ENCODE results near the gene SBNO1. TPM values are rescaled to one million over a fixed set of nuclear protein-coding genes. Genes with fewer than 3 reads are reported as not detected.

SBNO1 gene
- total RNA-seq, 1 experiment from 2014 or later = 58.6 TPM

GRCh38 chr12:123398550-123399254 lies 34.1 kb upstream of the SBNO1 start:
- no peak for DNase-seq (ENCODE audit: low spot score)
- ChIA-PET POLR2A (ENCODE audit: low non-redundant PET) (no interaction called here), CTCF (no interaction called here)
- Histone ChIP-seq H3K9me3 (ENCODE audit: low read depth, low read length, poor library complexity, severe bottlenecking) (no peaks in the 10 kb centered on the region), H3K36me3 (ENCODE audit: insufficient read depth, low read length, poor library complexity, severe bottlenecking) (peaks cover 73% of the 10 kb centered on the region), H3K4me1 (ENCODE audit: insufficient read depth, low read length, poor library complexity, severe bottlenecking) (no peaks in the 10 kb centered on the region), H3K27me3 (replicated peaks; ENCODE audit: insufficient read depth, low read depth, low read length, poor library complexity) (no peaks in the 10 kb centered on the region), H3K27ac (ENCODE audit: low read depth, low read length, poor library complexity, severe bottlenecking) (no peak overlapping the region), H3K4me3 (ENCODE audit: low read depth, low read length, poor library complexity, severe bottlenecking) (no peak overlapping the region)
- TF ChIP-seq EZH2 (IDR thresholded peaks at IDR 0.05; ENCODE audit: borderline replicate concordance, low read depth, low read length, poor library complexity, severe bottlenecking) = no peak
- TF ChIP-seq CTCF (conservative IDR thresholded peaks at IDR 0.05; ENCODE audit: low read depth, low read length) = no peak
- intact Hi-C loops (cut with micrococcal nuclease; ENCODE audit: unreplicated experiment) = no loop called here
- no TSS peak for BruUV-seq (replicated peaks)

GRCh38 chr12:123398177-123398549 lies 33.5 kb upstream of the SBNO1 start:
- POLR2A ChIA-PET (ENCODE audit: low non-redundant PET) = no interaction called here
- no peaks in the 10 kb centered on the region for H3K27me3 ChIP-seq (replicated peaks; ENCODE audit: insufficient read depth, low read depth, low read length, poor library complexity)
- no peak for TF ChIP-seq CTCF (conservative IDR thresholded peaks at IDR 0.05; ENCODE audit: low read depth, low read length)
- TF ChIP-seq EZH2 (IDR thresholded peaks at IDR 0.05; ENCODE audit: borderline replicate concordance, low read depth, low read length, poor library complexity, severe bottlenecking) = no peak
- H3K27ac ChIP-seq (ENCODE audit: low read depth, low read length, poor library complexity, severe bottlenecking) = no peak overlapping the region
- peaks cover 73% of the 10 kb centered on the region for H3K36me3 ChIP-seq (ENCODE audit: insufficient read depth, low read length, poor library complexity, severe bottlenecking)
- BruUV-seq (replicated peaks) = no TSS peak
- CTCF ChIA-PET = no interaction called here
- no peak for DNase-seq (ENCODE audit: low spot score)
- no peaks in the 10 kb centered on the region for H3K4me1 ChIP-seq (ENCODE audit: insufficient read depth, low read length, poor library complexity, severe bottlenecking)
- no peaks in the 10 kb centered on the region for H3K9me3 ChIP-seq (ENCODE audit: low read depth, low read length, poor library complexity, severe bottlenecking)
- intact Hi-C loops (cut with micrococcal nuclease; ENCODE audit: unreplicated experiment) = no loop called here
- H3K4me3 ChIP-seq (ENCODE audit: low read depth, low read length, poor library complexity, severe bottlenecking) = no peak overlapping the region

- BruUV-seq (replicated peaks) = no TSS peak
These were observed 32.8 kb upstream of the SBNO1 start for GRCh38 chr12:123397400-123397799.

More at GRCh38 chr12:123397400-123397799, 32.8 kb upstream of the SBNO1 start:
- DNase-seq (ENCODE audit: low spot score) = no peak
- Histone ChIP-seq H3K4me3 (ENCODE audit: low read depth, low read length, poor library complexity, severe bottlenecking) (no peak overlapping the region), H3K27ac (ENCODE audit: low read depth, low read length, poor library complexity, severe bottlenecking) (no peak overlapping the region), H3K9me3 (ENCODE audit: low read depth, low read length, poor library complexity, severe bottlenecking) (no peaks in the 10 kb centered on the region), H3K27me3 (replicated peaks; ENCODE audit: insufficient read depth, low read depth, low read length, poor library complexity) (no peaks in the 10 kb centered on the region), H3K4me1 (ENCODE audit: insufficient read depth, low read length, poor library complexity, severe bottlenecking) (no peaks in the 10 kb centered on the region), H3K36me3 (ENCODE audit: insufficient read depth, low read length, poor library complexity, severe bottlenecking) (peaks cover 73% of the 10 kb centered on the region)
- TF ChIP-seq CTCF (conservative IDR thresholded peaks at IDR 0.05; ENCODE audit: low read depth, low read length) (no peak), EZH2 (IDR thresholded peaks at IDR 0.05; ENCODE audit: borderline replicate concordance, low read depth, low read length, poor library complexity, severe bottlenecking) (no peak)
- ChIA-PET POLR2A (ENCODE audit: low non-redundant PET) (no interaction called here), CTCF (no interaction called here)
- intact Hi-C loops (cut with micrococcal nuclease; ENCODE audit: unreplicated experiment) = no loop called here

Data from A673 (cell line).